Stimulated activated CD4-positive, alpha-beta T cell treated with anti-CD3 and anti-CD28 coated beads, Interleukin-15, amount 100 ng/mL, for 1 hour (primary cell): ENCODE results near the gene GPR15.

Experiments
- DNase-seq, 2 donors: peaks; one replicate each; pipeline ENCODE4 v3.0.0-alpha.2; 2020; ENCODE audit warnings: low read depth in 1 of 2, low spot score in 1 of 2

Gene GPR15

GRCh38 chr3:98531622-98532274 lies at the start of gene GPR15:
GPR15 (plus strand) TSS chr3:98531978; CDS start chr3:98532034, 56 bp downstream.
- DNase-seq, result no peak

GRCh38 chr3:98482717-98483482 lies 48.9 kb upstream of the GPR15 start:
- no peak for DNase-seq

DNA sequence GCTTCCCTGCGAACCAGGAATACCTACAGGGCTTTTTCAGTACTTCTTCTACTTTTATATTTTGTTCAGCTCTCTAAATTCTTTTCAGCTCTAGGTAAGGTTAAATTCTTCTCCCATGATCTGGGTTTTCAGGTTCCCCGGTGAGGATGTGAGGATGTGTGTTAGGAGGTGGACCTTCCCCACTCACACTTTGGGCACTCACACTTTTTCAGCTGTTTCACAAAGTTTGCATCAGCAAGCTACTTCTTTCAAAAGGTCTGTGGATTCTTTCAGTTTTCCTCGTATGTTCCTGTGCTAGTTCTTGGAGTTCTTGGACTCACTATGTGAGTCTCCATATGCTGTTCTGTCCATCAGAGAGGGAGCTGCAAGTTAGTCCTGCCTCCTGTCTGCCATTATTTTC lies 48.2 kb upstream of the GPR15 start:
- no peak for DNase-seq

DNA sequence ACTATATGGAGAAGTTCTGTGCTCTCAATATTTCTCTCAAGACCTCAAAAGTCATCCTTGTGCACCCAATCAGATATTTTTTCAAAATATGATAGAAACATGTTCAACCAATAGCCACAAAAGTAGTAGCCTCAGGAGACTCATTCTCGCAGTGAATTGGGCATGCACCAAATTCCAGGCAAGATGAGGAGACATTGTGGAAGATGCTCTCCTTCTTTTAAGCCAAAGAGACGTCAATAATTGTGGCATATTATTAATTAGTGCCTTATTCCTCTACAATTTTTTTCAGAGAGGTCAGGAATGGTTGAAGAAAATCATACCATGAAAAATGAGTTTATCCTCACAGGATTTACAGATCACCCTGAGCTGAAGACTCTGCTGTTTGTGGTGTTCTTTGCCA lies 34.4 kb upstream of the GPR15 start, which contains the start of gene OR5K2:
OR5K2 (plus strand) TSS at position 301 of the 400 bp plus-strand sequence; CDS start at position 301, 0 bp downstream.
- DNase-seq, result no peak

DNA sequence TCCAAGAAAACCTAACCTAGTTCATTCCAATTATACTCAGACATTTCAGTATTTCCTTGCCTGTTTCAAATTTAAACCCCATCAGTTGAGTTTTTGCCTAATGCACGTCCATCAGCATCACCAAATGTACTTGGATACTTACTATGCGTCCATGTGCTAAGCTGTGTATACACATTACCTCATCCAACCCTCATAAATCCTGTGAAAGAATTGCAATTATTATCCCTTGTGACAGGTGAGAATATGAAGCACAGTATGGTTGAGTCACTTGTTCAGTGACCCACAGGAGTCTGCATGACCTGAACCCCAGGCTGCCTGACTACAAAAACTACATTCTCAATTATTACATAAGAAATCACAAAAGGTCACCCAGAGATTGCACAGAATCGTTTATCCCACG lies 31.8 kb upstream of the GPR15 start:
- DNase-seq, result no peak

- DNase-seq, result no peak
Observed at GRCh38 chr3:98501270-98501669, 30.5 kb upstream of the GPR15 start.

GRCh38 chr3:98501863-98502576 lies 29.8 kb upstream of the GPR15 start:
- DNase-seq, result no peak

DNA sequence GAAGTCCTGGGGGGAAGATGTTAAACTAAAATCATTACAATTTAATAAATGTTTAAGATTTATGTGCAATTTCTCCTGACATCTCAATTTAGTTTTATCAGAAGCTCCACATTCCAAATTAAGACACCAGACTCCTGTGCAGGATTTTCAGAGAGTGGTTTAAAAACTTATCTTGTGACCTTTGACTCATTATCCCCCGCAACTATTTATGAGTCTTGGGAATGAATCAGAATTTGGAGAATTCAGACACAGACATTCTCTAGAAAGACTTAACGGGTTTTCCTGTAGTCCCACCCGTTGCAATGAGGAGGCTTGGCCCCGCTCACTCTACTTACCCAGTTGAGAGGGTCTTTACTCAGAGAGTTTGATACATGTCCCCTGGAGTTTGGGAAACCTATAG lies 27.2 kb upstream of the GPR15 start:
- DNase-seq, result no peak

DNA sequence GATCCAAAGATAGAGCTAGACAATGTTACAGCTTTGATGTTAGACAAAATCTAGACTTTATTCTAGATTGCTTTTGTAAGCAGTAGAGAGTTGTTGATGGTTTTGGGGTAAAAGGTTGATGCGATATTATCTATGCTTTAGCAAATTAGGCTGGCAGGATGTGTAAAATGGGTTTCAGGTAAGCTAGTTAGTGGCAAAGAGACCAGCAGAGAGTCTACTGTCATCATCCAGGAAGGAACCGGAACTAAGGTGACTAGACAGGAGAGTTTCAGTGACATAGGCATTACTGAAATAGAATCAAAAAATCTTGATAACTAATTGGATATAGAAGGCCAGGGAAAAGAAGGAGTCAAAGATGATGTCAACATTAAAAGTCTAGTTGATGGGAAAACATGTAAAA lies 23.2 kb upstream of the GPR15 start:
- DNase-seq, result no peak

DNA sequence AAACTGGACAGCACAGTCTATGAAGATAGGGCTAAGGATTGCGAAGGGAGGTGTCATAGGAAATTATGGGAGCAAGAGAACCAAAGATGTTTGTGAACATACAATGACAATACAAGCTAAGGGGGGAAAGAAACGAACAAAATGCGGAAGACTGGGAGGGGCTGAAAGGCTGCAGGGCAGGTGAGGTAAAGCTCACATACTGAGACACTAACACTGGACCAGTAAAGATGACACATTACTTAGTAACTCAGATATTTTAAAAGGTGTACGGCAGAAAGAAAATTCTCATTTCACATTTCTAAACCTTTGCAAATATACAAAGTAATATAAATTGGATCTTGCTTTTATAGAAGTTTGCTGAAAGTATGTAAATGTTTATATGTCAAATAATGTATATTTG lies 19.2 kb upstream of the GPR15 start:
- no peak for DNase-seq

- DNase-seq, result no peak
Observed at GRCh38 chr3:98513091-98513511, 18.7 kb upstream of the GPR15 start.

DNA sequence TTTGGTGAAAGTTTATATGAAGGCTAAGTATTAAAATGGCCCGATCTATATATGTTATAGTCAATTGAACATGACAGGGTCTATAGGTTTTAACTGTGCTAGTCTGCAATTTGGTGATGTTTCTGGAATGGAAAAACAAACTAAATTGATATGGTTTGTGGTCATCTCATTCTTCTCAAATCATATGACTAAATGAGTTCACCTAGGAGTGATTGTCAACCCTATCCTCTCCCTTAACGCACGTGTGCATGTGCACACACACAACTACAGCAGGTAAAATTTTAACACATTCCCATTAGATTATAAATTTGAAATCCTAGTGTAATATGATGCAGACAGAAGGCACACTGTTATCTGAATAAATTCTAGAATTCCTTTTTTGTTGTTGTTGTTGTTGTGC lies 18.0 kb upstream of the GPR15 start:
- no peak for DNase-seq

- no peak for DNase-seq
Observed at GRCh38 chr3:98514948-98515347, 16.8 kb upstream of the GPR15 start.

- DNase-seq, result no peak
Observed at GRCh38 chr3:98518816-98519215, 13.0 kb upstream of the GPR15 start.

DNA sequence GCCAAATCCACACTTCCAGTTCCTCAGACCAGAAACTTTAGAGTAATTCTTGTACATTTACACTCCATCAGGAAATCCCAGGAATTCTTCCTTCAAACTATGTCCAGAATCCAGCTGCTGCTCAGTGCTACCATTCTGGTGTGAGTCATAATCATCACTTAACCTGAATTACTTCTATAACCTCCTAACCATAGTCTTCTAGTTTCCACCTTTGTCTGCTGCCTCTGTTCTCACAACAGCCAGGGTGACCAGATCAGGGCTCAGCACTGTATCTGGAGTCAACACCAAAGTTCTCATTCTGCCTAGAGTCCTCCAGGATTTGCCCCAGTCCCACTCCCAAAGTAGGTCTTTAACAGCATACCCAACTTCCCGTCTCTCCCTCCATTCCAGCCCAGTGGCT lies 12.4 kb upstream of the GPR15 start:
- no peak for DNase-seq

- DNase-seq, result peak; percentile 12 to 22
Observed at GRCh38 chr3:98521897-98522543, 9.8 kb upstream of the GPR15 start.

DNA sequence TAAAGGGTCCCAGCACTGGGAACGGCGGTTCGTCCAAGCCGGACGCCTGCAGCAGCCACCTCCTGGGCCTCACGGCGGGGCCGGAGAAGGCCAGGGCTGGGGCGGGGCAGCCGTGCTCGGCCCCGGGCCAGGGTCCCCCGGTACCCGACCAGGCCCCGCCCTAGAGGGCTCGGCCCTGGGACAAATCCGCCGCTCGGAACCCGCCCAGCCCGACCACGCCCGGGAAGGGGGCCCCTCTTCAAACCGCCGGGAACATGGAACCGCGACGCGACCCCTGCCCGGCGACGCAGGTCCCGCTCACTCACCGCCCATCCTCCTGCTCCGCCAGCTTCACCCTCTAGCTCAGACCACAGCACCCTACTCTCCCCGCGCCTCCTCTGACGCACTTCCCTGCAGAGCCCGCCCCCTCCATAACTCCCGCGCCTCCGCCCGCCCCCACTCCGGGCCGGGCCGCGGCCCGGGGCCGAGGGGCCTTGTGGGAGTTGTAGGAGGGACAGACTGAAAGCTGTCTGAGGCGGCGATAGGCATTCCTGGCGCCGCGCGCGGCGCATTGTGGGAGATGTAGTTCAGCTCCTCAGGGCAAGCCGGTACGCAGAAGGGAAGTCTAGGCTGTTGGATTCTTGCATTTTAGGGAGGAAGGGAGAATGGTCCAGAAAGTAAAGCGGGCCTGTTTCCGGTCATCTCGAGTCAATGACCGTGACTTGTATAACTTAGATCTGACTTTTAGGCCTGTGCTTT lies 9.1 kb upstream of the GPR15 start, which contains the start of gene CLDND1:
CLDND1 (minus strand) TSS at position 359 of the 738 bp plus-strand sequence. CDS start 1,478 bp downstream, outside the sequence.
- peak; percentile 91 to 93 for DNase-seq

DNA sequence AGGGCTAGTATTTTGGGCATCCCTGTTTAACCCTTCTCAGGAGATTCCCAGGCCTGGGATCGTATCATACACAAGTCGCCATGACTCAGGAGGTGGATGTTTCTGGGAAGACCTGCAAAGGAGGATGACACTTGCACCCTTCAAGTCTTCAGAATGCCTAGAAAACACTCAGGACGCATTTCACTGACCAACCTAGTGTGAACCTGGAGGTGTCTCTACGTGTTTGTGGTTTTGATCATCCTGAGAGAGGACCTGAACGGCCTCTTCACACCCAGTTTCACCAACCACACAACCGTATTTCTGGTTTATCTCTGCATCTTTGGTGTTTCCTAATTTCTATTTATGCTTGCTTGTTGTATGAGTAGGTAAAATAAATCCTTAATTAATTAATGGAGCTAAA lies 6.3 kb upstream of the GPR15 start:
- DNase-seq, result no peak

GRCh38 chr3:98528474-98529346 lies 3.1 kb upstream of the GPR15 start:
- no peak for DNase-seq
